Upper lobe of left lung (tissue), 6 donors: ENCODE results near the gene FAM180B. TPM values are rescaled to one million over a fixed set of nuclear protein-coding genes. Genes with fewer than 3 reads are reported as not detected.
"Not testable (repeated sequence)": the region's sequence is repeated elsewhere in the genome, so short reads cannot be mapped to it uniquely, and the experiment has no call there.

ENCODE experiments used
- ATAC-seq, 2 donors: fragments of 200-7000 bp; cut with Tn5 transposase; one replicate each; pipeline ENCODE4 v1.9.1; 2022; ENCODE audit warnings: mild to moderate bottlenecking in 2 of 2, moderate library complexity in 2 of 2; ENCODE audit not compliant: low FRiP score in 2 of 2
- DNase-seq, 2 donors: peaks; one replicate each; pipeline ENCODE4 v3.0.0-alpha.2; 2019 to 2020
- H3K27ac ChIP-seq, 4 donors: fragments of 200-600 bp; sonication (generic); one replicate each; pipeline ENCODE4 v1.5.1; 2016 to 2019
- H3K27me3 ChIP-seq, 4 donors: fragments of 200-600 bp; sonication (generic); one replicate each; pipeline ENCODE4 v1.5.1; 2017 to 2019
- H3K36me3 ChIP-seq, 4 donors: fragments of 200-600 bp; sonication (generic); one replicate each; pipeline ENCODE4 v1.5.1; 2016 to 2019
- H3K4me1 ChIP-seq, 4 donors: fragments of 200-600 bp; sonication (generic); one replicate each; pipeline ENCODE4 v1.5.1; 2018 to 2019
- H3K4me3 ChIP-seq, 4 donors: fragments of 200-600 bp; sonication (generic); one replicate each; pipeline ENCODE4 v1.5.1; 2017 to 2019; ENCODE audit warnings: mild to moderate bottlenecking in 2 of 4, moderate library complexity in 1 of 4
- H3K9me3 ChIP-seq, 4 donors: fragments of 200-600 bp; sonication (generic); one replicate each; pipeline ENCODE4 v1.5.1; 2018 to 2019
- EP300 ChIP-seq, 4 donors: sonication (generic); formaldehyde crosslinking; IDR thresholded peaks; one replicate each; pipeline ENCODE4 v1.5.1; 2017; ENCODE audit warnings: antibody characterized with exemption in 4 of 4, control low read depth in 2 of 4
- POLR2A ChIP-seq, 4 donors: fragments of 450-650 bp; IDR thresholded peaks; one replicate each; pipeline ENCODE4 v1.5.1; 2016 to 2017; ENCODE audit warnings: antibody characterized with exemption in 4 of 4, mild to moderate bottlenecking in 2 of 4
- POLR2AphosphoS5 ChIP-seq, 2 donors: sonication (generic); formaldehyde crosslinking; IDR thresholded peaks; one replicate each; pipeline ENCODE4 v1.5.1; 2017; ENCODE audit warnings: antibody characterized with exemption in 2 of 2
- WGBS, 2 donors: methylation state at CpG; one replicate each; pipeline ENCODE4 v1.1.5; 2017 to 2018; 5-methylcytosine and 5-hydroxymethylcytosine counted together
- total RNA-seq, 6 donors: library from RNA; depleted of rRNA in 4 of 6; stranded (reverse); fragments of >200 nt in 4 of 6; gene quantifications; one replicate each; pipeline versions ENCODE4 v1.1.0 to v1.2.1, GENCODE V29; 2016 to 2021
- TF ChIP-seq, protein P1 (sequence below), 6 experiments: fragments of 450-650 bp in 4 of 6; fragments of 200-600 bp in 2 of 6; sonication (generic) in 2 of 6; IDR thresholded peaks; one replicate each; pipeline ENCODE4 v1.5.1; 2016 to 2019; ENCODE audit warnings: antibody characterized with exemption in 6 of 6
- donor health status: DM: no; HTN: no; CAD: no; lungs with moderate emphysema.
- donor health status: DM: no; HTN: yes; CAD: no; lungs with severe emphysema.

Gene FAM180B
- total RNA-seq, 6 donors from 2014 or later, result 0.14 to 0.30 TPM; not detected in 4

DNA sequence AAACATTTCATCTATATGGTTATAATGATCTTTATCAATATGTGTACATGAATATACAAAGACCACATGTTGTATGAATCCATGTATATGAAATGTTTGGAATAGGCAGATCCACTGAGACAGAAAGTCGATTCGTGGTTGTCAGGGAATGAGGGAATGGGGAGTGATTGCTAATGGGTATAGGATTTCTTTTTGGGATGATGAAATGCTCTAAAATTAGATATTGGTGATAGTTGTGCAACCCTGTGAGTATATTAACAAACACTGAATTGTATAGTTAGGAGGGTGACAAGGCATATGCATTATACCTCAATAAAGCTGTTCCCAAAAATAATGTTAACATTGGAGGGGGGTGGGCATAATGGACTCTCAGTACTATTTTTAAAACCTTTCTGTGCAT is 26.1 kb upstream of the FAM180B start:
- H3K36me3 ChIP-seq, result no peaks in the 10 kb centered on the region
- H3K9me3 ChIP-seq, result no peaks in the 10 kb centered on the region
- H3K27ac ChIP-seq, result no peak overlapping the region
- DNase-seq (no peak), ATAC-seq (no peak)
- TF ChIP-seq EP300 (IDR thresholded peaks at IDR 0.05), result no peak
- TF ChIP-seq, protein P1, sequence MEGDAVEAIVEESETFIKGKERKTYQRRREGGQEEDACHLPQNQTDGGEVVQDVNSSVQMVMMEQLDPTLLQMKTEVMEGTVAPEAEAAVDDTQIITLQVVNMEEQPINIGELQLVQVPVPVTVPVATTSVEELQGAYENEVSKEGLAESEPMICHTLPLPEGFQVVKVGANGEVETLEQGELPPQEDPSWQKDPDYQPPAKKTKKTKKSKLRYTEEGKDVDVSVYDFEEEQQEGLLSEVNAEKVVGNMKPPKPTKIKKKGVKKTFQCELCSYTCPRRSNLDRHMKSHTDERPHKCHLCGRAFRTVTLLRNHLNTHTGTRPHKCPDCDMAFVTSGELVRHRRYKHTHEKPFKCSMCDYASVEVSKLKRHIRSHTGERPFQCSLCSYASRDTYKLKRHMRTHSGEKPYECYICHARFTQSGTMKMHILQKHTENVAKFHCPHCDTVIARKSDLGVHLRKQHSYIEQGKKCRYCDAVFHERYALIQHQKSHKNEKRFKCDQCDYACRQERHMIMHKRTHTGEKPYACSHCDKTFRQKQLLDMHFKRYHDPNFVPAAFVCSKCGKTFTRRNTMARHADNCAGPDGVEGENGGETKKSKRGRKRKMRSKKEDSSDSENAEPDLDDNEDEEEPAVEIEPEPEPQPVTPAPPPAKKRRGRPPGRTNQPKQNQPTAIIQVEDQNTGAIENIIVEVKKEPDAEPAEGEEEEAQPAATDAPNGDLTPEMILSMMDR (IDR thresholded peaks at IDR 0.05), result no peak
- no peak for TF ChIP-seq POLR2AphosphoS5 (IDR thresholded peaks at IDR 0.05)
- no peak for TF ChIP-seq POLR2A (IDR thresholded peaks at IDR 0.05)
- H3K4me1 ChIP-seq, result peaks cover 7 to 9% (median 8%) of the 10 kb centered on the region in 4 donors
- H3K4me3 ChIP-seq, result no peak overlapping the region
- H3K27me3 ChIP-seq, result no peaks in the 10 kb centered on the region
- WGBS, 2 donors, result 67 to 81% methylated on average over 2 of the region's 2 CpGs

DNA sequence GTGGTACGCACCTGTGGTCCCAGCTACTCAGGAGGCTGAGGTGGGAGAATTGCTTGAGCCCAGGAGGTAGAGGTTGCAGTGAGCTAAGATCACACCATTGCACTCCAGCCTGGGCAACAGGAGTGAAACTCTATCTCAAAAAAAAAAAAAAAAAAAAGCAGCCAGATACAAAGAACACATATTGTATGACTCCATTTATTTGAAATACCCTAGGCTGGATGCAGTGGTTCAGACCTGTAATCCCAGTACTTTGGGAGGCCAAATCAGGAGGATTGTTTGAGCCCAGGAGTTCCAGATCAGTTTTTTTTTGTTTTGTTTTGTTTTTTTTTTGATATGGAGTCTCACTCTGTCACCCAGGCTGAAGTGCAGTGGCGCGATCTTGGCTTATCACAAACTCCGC is 24.1 kb upstream of the FAM180B start:
- H3K4me1 ChIP-seq, result peaks cover 11 to 24% (median 16%) of the 10 kb centered on the region in 4 donors
- not testable (repeated sequence) for H3K27me3 ChIP-seq, H3K4me3 ChIP-seq, H3K27ac ChIP-seq, H3K36me3 ChIP-seq, DNase-seq, H3K9me3 ChIP-seq, ATAC-seq
- WGBS, 2 donors, result 93% methylated on average over 4 of the region's 4 CpGs

DNA sequence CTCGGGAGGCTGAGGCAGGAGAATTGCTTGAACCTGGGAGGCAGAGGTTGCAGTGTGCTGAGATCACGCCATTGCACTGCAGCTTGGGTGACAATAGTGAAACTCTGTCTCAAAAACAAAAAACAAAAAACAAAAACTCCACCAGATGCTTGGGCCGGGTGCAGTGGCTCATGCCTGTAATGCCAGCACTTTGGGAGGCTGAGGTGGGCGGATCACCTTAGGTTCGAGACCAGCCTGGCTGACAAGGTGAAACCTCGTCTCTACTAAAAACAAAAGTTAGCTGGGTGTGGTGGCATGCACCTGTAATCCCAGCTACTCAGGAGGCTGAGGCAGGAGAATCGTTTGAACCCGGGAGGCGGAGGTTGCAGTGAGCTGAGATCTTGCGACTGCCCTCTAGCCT is 22.1 kb upstream of the FAM180B start:
- not testable (repeated sequence) for DNase-seq, H3K27me3 ChIP-seq, ATAC-seq, H3K36me3 ChIP-seq, H3K9me3 ChIP-seq
- WGBS, 2 donors, result 91 to 95% methylated on average over 10 of the region's 10 CpGs
- H3K4me3 ChIP-seq, result peak overlapping the region in 2 of 4 donors; percentile 60 to 94
- H3K27ac ChIP-seq, result peak overlapping the region in 1 of 4 donors; percentile 85
- H3K4me1 ChIP-seq, result peaks cover 11 to 24% (median 16%) of the 10 kb centered on the region in 4 donors

DNA sequence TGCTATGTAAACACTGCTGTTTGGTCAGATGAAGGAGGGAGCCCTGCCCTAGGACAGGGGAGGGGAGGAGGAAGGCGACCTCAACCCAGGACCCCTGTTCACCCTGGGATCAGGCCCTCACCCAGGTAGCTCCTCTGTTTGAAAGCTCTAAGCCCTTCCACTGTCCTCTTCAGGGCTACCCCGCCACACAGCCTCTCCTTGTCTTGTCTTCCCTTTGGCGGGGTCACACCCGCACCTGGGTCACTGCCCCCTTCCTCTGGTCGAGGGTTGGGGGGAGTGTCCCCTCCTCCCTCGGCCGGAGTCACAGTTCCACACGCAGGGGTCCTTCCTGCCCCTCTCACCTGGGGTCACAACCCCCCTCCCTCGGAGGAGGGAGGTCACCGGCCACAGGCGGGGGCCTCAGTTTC is 21.5 kb upstream of the FAM180B start:
- TF ChIP-seq, protein P1 (IDR thresholded peaks at IDR 0.05), result no peak
- TF ChIP-seq POLR2A (IDR thresholded peaks at IDR 0.05) (no peak), POLR2AphosphoS5 (IDR thresholded peaks at IDR 0.05) (no peak)
- DNase-seq (no peak), ATAC-seq (peak in 1 of 2 donors; percentile 10)
- Histone ChIP-seq H3K4me1 (peaks cover 11 to 24% (median 16%) of the 10 kb centered on the region in 4 donors), H3K27ac (peak overlapping the region; percentile 70 to 91 (median 86)), H3K36me3 (peaks cover 0 to 7% (median 0%) of the 10 kb centered on the region in 4 donors), H3K27me3 (no peaks in the 10 kb centered on the region), H3K9me3 (no peaks in the 10 kb centered on the region), H3K4me3 (peak overlapping the region; percentile 60 to 98 (median 82))
- 16 to 36% methylated on average over 5 to 7 of the region's 11 CpGs for WGBS, 2 donors

DNA sequence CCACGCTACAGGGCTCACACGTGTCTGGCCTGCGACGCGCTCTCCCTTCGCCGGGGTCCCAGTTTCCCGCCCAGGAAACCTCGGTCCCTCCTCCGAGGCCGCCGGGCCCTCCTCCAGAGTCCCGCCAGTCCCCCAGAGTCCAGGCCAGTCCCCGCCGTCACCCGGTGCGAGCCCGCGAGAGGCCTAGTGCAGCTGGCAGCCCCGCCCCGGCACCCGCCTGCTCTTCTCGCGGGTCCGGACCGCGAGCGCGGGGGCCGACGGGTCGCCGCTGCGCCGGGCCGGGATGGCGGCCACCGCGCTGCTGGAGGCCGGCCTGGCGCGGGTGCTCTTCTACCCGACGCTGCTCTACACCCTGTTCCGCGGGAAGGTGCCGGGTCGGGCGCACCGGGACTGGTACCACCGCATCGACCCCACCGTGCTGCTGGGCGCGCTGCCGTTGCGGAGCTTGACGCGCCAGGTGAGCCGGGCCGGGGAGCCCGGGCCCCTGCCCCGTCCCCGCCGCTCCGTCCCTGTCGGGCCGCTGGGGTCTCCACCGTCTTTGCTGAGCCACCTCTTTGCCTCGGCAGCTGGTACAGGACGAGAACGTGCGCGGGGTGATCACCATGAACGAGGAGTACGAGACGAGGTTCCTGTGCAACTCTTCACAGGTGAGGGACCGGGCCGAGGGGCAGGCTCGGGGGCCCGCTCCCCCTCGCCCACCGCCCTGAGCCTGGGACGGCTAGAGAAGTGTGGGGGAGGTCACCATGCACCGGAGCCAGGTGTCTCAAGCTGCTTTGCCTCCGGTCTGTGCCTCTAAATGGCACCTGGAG is 20.9 kb upstream of the FAM180B start, which contains the start of gene PTPMT1:
PTPMT1 (plus strand) TSS at position 260 of the 809 bp plus-strand sequence; CDS start at position 284, 24 bp downstream.
- Histone ChIP-seq H3K36me3 (peaks cover 0 to 12% (median 0%) of the 10 kb centered on the region in 4 donors), H3K9me3 (no peaks in the 10 kb centered on the region), H3K4me3 (peak within 1 kb of the TSS; percentile 60 to 98 (median 82)), H3K27me3 (no peaks in the 10 kb centered on the region), H3K27ac (peak within 1 kb of the TSS; percentile 70 to 91 (median 86)), H3K4me1 (peaks cover 11 to 24% (median 16%) of the 10 kb centered on the region in 4 donors)
- 1 to 3% methylated on average over 13 to 14 of the region's 86 CpGs for WGBS, 2 donors
- ATAC-seq (peak; percentile 92 to 98), DNase-seq (peak; percentile 82 to 95)
- peak in 3 of 4 donors; percentile 62 to 82 (median 75) for TF ChIP-seq POLR2A (IDR thresholded peaks at IDR 0.05)
- peak in 1 of 2 donors; percentile 28 for TF ChIP-seq POLR2AphosphoS5 (IDR thresholded peaks at IDR 0.05)
- TF ChIP-seq, protein P1 (IDR thresholded peaks at IDR 0.05), result no peak
